ENCODE data around the gene ABLIM2.

Gene ABLIM2

GRCh38 chr4:8115916-8116315 is 42.7 kb downstream of the ABLIM2 start:
- Histone ChIP-seq H3K27ac (ENCODE audit: low read length) (no peak overlapping the region), H3K4me2 (ENCODE audit: low read depth, low read length) (no peak overlapping the region), H3K4me1 (ENCODE audit: low read length) (no peaks in the 10 kb centered on the region), H3K9me3 (replicated peaks; ENCODE audit: insufficient read depth, low read length) (no peaks in the 10 kb centered on the region), H3F3A (ENCODE audit: insufficient read depth, low read length) (no peaks in the 10 kb centered on the region), H3K9ac (ENCODE audit: low read length) (no peak overlapping the region), H2AFZ (ENCODE audit: low read length) (no peak overlapping the region), H4K20me1 (ENCODE audit: insufficient read depth, low read length) (no peaks in the 10 kb centered on the region), H3K27me3 (replicated peaks; ENCODE audit: insufficient read depth, low read length) (peaks cover 97% of the 10 kb centered on the region), H3K4me3 (ENCODE audit: low read length) (no peak overlapping the region), H3K9me2 (replicated peaks; ENCODE audit: insufficient read depth, low read length) (no peaks in the 10 kb centered on the region), H3K36me3 (replicated peaks; ENCODE audit: insufficient read depth, low read length) (no peaks in the 10 kb centered on the region), H3K79me2 (ENCODE audit: low read length) (no peaks in the 10 kb centered on the region)
- DNase-seq: no peak
- TF ChIP-seq EZH2 (optimal IDR thresholded peaks at IDR 0.05; ENCODE audit: low read depth, low read length) (no peak), CTCF (IDR thresholded peaks at IDR 0.05; ENCODE audit: low read length) (no peak), EZH2phosphoT487 (IDR thresholded peaks at IDR 0.05; ENCODE audit: low read length) (no peak)

- no peaks in the 10 kb centered on the region for H3K4me1 ChIP-seq (ENCODE audit: low read length)
- no peak overlapping the region for H3K4me2 ChIP-seq (ENCODE audit: low read depth, low read length)
- no peak overlapping the region for H2AFZ ChIP-seq (ENCODE audit: low read length)
- no peaks in the 10 kb centered on the region for H3K9me3 ChIP-seq (replicated peaks; ENCODE audit: insufficient read depth, low read length)
- no peak overlapping the region for H3K27ac ChIP-seq (ENCODE audit: low read length)
- no peak overlapping the region for H3K9ac ChIP-seq (ENCODE audit: low read length)
- H3K79me2 ChIP-seq (ENCODE audit: low read length): no peaks in the 10 kb centered on the region
- no peaks in the 10 kb centered on the region for H3K9me2 ChIP-seq (replicated peaks; ENCODE audit: insufficient read depth, low read length)
- H3F3A ChIP-seq (ENCODE audit: insufficient read depth, low read length): no peaks in the 10 kb centered on the region
- peaks cover 97% of the 10 kb centered on the region for H3K27me3 ChIP-seq (replicated peaks; ENCODE audit: insufficient read depth, low read length)
- DNase-seq: no peak
- H3K36me3 ChIP-seq (replicated peaks; ENCODE audit: insufficient read depth, low read length): no peaks in the 10 kb centered on the region
- no peak overlapping the region for H3K4me3 ChIP-seq (ENCODE audit: low read length)
- no peaks in the 10 kb centered on the region for H4K20me1 ChIP-seq (ENCODE audit: insufficient read depth, low read length)
- TF ChIP-seq EZH2phosphoT487 (IDR thresholded peaks at IDR 0.05; ENCODE audit: low read length) (no peak), EZH2 (optimal IDR thresholded peaks at IDR 0.05; ENCODE audit: low read depth, low read length) (no peak), CTCF (IDR thresholded peaks at IDR 0.05; ENCODE audit: low read length) (no peak)
These were observed 43.5 kb downstream of the ABLIM2 start for GRCh38 chr4:8115203-8115520.

GRCh38 chr4:8114456-8115202 is 44.0 kb downstream of the ABLIM2 start:
- no peak overlapping the region for H3K27ac ChIP-seq (ENCODE audit: low read length)
- H2AFZ ChIP-seq (ENCODE audit: low read length): no peak overlapping the region
- H3K4me1 ChIP-seq (ENCODE audit: low read length): no peaks in the 10 kb centered on the region
- no peak overlapping the region for H3K4me2 ChIP-seq (ENCODE audit: low read depth, low read length)
- H3K9me2 ChIP-seq (replicated peaks; ENCODE audit: insufficient read depth, low read length): no peaks in the 10 kb centered on the region
- TF ChIP-seq EZH2phosphoT487 (IDR thresholded peaks at IDR 0.05; ENCODE audit: low read length): no peak
- TF ChIP-seq EZH2 (optimal IDR thresholded peaks at IDR 0.05; ENCODE audit: low read depth, low read length): no peak
- no peak for TF ChIP-seq CTCF (IDR thresholded peaks at IDR 0.05; ENCODE audit: low read length)
- no peaks in the 10 kb centered on the region for H3F3A ChIP-seq (ENCODE audit: insufficient read depth, low read length)
- H3K79me2 ChIP-seq (ENCODE audit: low read length): no peaks in the 10 kb centered on the region
- H3K9ac ChIP-seq (ENCODE audit: low read length): no peak overlapping the region
- no peak overlapping the region for H3K4me3 ChIP-seq (ENCODE audit: low read length)
- peaks cover 97% of the 10 kb centered on the region for H3K27me3 ChIP-seq (replicated peaks; ENCODE audit: insufficient read depth, low read length)
- no peak for DNase-seq
- no peaks in the 10 kb centered on the region for H3K36me3 ChIP-seq (replicated peaks; ENCODE audit: insufficient read depth, low read length)
- H4K20me1 ChIP-seq (ENCODE audit: insufficient read depth, low read length): no peaks in the 10 kb centered on the region
- no peaks in the 10 kb centered on the region for H3K9me3 ChIP-seq (replicated peaks; ENCODE audit: insufficient read depth, low read length)
